GM10266 (cell line): ENCODE measurements around the gene MARS1.
"Not testable (repeated sequence)": the region's sequence is repeated elsewhere in the genome, so short reads cannot be mapped to it uniquely, and the experiment has no call there.

Experiments used
- DNase-seq: peaks from one replicate; pipeline ENCODE4 v3.0.0; 2012; ENCODE audit errors: extremely low spot score
- TF ChIP-seq, protein P1 (sequence below): IDR thresholded peaks from 2 replicates; pipeline ENCODE4 v1.5.1; 2012; ENCODE audit warnings: mild to moderate bottlenecking, low read depth; ENCODE audit not compliant: control insufficient read depth, insufficient read depth; ENCODE audit errors: missing control alignments

Gene MARS1

DNA sequence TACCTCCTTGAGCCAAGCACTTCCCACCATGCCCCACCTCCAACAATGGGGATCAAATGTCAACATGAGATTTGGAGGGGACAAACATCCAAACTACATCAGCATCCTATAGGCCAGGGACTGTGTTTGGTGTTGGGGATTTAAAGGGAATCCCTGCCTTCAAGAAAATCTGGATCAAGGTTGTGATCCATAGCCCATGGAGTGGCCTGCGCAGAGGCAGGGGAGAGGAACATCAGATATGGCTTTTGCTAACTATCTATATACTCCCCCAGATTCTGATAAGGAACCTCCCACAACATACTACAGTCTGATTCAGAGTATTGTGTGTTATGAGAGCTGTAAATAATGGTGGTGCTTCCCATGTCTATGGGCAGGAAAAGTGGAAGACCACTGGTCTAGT is 67.0 kb downstream of the MARS1 start:
- DNase-seq: no peak
- TF ChIP-seq, protein P1, sequence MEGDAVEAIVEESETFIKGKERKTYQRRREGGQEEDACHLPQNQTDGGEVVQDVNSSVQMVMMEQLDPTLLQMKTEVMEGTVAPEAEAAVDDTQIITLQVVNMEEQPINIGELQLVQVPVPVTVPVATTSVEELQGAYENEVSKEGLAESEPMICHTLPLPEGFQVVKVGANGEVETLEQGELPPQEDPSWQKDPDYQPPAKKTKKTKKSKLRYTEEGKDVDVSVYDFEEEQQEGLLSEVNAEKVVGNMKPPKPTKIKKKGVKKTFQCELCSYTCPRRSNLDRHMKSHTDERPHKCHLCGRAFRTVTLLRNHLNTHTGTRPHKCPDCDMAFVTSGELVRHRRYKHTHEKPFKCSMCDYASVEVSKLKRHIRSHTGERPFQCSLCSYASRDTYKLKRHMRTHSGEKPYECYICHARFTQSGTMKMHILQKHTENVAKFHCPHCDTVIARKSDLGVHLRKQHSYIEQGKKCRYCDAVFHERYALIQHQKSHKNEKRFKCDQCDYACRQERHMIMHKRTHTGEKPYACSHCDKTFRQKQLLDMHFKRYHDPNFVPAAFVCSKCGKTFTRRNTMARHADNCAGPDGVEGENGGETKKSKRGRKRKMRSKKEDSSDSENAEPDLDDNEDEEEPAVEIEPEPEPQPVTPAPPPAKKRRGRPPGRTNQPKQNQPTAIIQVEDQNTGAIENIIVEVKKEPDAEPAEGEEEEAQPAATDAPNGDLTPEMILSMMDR: no peak

DNA sequence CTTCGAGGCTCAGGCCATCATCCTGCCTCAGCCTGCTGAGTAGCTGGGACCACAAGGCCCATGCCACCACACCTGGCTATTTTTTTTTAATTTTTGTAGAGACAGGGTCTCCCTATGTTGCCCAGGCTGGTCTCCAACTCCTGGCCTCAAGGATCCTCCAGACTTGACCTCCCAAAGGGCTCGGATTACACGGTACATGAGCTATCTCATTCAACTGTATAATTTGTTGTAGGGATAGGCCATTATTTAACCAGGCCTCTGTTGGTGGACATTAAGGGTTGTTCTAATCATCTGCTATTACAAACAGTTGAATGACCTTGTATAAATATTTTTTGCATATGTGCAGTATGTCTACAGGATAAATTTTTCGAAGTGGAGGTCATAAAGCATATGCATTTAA is 71.0 kb downstream of the MARS1 start:
- DNase-seq: no peak
- TF ChIP-seq, protein P1: no peak

DNA sequence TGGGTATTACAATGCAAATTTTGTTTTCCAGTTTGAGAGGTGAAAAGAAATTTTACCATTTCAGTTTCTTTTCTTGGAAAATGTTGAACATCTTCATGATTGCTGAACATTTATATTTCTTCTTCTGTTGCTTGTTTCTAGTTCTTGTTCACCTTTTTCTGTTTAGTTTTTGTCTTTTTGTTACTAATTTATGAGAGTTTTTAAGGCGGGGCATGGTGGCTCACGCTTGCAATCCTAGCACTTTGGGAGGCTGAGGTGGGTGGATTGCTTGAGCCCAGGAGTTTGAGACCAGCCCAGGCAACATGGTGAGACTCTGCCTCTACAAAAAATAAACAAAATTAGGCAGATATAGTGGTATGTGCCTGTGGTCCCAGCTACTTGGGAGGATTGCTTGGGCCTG is 72.6 kb downstream of the MARS1 start:
- DNase-seq: no peak
- TF ChIP-seq, protein P1: no peak

DNA sequence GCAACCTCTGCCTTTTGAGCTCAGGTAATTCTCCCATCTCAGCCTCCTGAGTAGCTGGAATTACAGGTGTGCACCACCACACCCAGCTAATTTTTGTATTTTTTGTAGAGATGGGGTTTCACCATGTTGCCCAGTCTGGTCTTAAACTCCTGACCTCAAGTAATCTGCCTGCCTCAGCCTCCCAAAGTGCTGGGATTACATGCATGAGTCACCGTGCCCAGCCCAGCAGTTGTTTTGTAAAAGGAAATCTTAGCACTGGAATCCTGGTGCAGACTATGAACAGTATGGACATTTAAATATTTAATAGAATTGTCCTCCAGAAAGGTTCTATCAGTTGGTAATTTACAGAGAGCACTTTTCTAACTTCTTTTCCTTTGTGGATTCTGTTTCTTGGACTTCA is 73.2 kb downstream of the MARS1 start:
- not testable (repeated sequence) for DNase-seq

DNA sequence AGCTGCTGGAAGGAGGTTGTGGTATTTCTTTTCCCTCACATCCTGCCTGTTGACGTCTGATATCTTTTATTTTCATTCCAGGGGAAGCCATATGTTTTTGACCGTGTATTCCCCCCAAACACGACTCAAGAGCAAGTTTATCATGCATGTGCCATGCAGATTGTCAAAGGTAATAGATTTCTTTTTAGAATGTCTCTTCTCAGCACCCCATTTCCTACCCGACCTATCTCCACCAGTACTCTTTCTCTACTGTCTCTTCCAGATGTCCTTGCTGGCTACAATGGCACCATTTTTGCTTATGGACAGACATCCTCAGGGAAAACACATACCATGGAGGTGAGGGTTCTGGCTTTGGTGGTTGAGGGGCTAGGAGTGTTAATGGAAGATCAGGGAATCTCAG is 75.5 kb downstream of the MARS1 start:
- no peak for DNase-seq
- TF ChIP-seq, protein P1: no peak

DNA sequence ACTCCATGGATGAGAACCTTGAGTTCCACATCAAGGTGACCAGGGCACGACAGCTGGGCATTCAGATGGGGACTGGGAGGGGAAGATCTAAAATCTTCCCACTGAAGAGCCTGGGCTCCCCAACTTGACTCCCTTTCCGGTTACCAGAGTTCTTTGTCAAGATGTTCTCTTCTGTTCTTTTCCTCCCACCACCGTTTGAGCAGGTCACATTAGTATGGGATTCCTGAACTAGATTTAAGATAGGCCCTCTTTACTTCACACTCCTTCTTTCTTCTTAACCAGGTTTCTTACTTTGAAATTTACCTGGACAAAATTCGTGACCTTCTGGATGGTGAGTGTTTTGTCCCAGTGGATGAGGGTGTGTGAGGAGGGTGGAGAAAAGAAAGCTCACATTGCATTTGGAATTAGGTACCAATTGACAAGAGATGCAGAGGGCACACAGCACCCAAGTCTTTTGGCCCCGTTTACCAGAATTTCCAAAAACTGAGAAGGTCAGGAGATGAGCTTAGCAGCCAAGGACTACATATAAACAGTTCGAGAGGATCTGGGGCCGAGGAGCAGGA is 76.4 kb downstream of the MARS1 start:
- DNase-seq: no peak
- TF ChIP-seq, protein P1: no peak
